ENCODE results near the gene CHPT1.

The CHPT1 gene

GRCh38 chr12:101769865-101770264, 72.4 kb downstream of the CHPT1 start:
- Histone ChIP-seq H3K4me2 (ENCODE audit: low read depth, low read length, poor library complexity, severe bottlenecking) (no peak overlapping the region), H3K9me2 (replicated peaks; ENCODE audit: insufficient read depth, low read length) (no peaks in the 10 kb centered on the region), H3K4me3 (ENCODE audit: insufficient read depth, low read length, poor library complexity, severe bottlenecking) (no peak overlapping the region), H3K36me3 (ENCODE audit: low read length) (no peaks in the 10 kb centered on the region), H3K9ac (ENCODE audit: low read length) (no peak overlapping the region), H4K20me1 (ENCODE audit: low read depth, low read length) (no peaks in the 10 kb centered on the region), H3F3A (ENCODE audit: insufficient read depth) (peaks cover 19% of the 10 kb centered on the region), H3K27me3 (ENCODE audit: low read length) (no peaks in the 10 kb centered on the region), H2AFZ (ENCODE audit: low read depth, low read length, severe bottlenecking) (no peak overlapping the region), H3K79me2 (ENCODE audit: insufficient read depth, low read length) (no peaks in the 10 kb centered on the region), H3K9me3 (ENCODE audit: insufficient read depth, low read length) (no peaks in the 10 kb centered on the region), H3K27ac (ENCODE audit: low read depth, low read length) (no peak overlapping the region)
- TF ChIP-seq EZH2phosphoT487 (conservative IDR thresholded peaks at IDR 0.05; ENCODE audit: low read length) (no peak), CTCF (IDR thresholded peaks at IDR 0.05; ENCODE audit: insufficient read depth, low read length, poor library complexity, severe bottlenecking) (no peak)

- Histone ChIP-seq H3K9me3 (ENCODE audit: insufficient read depth, low read length) (no peaks in the 10 kb centered on the region), H3K27ac (ENCODE audit: low read depth, low read length) (peak overlapping the region; percentile 80), H3K4me2 (ENCODE audit: low read depth, low read length, poor library complexity, severe bottlenecking) (peak overlapping the region; percentile 42), H3K4me3 (ENCODE audit: insufficient read depth, low read length, poor library complexity, severe bottlenecking) (no peak overlapping the region), H4K20me1 (ENCODE audit: low read depth, low read length) (no peaks in the 10 kb centered on the region), H3F3A (ENCODE audit: insufficient read depth) (peaks cover 19% of the 10 kb centered on the region), H3K9ac (ENCODE audit: low read length) (peak overlapping the region; percentile 5; the same call in 1 of the 2 replicates), H3K9me2 (replicated peaks; ENCODE audit: insufficient read depth, low read length) (no peaks in the 10 kb centered on the region), H2AFZ (ENCODE audit: low read depth, low read length, severe bottlenecking) (no peak overlapping the region), H3K79me2 (ENCODE audit: insufficient read depth, low read length) (no peaks in the 10 kb centered on the region), H3K27me3 (ENCODE audit: low read length) (no peaks in the 10 kb centered on the region), H3K36me3 (ENCODE audit: low read length) (no peaks in the 10 kb centered on the region)
- TF ChIP-seq EZH2phosphoT487 (conservative IDR thresholded peaks at IDR 0.05; ENCODE audit: low read length) (no peak), CTCF (IDR thresholded peaks at IDR 0.05; ENCODE audit: insufficient read depth, low read length, poor library complexity, severe bottlenecking) (no peak)
These were observed 74.8 kb downstream of the CHPT1 start for GRCh38 chr12:101772012-101772775.

- Histone ChIP-seq H2AFZ (ENCODE audit: low read depth, low read length, severe bottlenecking) (no peak overlapping the region), H4K20me1 (ENCODE audit: low read depth, low read length) (no peaks in the 10 kb centered on the region), H3K4me2 (ENCODE audit: low read depth, low read length, poor library complexity, severe bottlenecking) (peak overlapping the region; percentile 42), H3K9ac (ENCODE audit: low read length) (no peak overlapping the region), H3K27me3 (ENCODE audit: low read length) (no peaks in the 10 kb centered on the region), H3K27ac (ENCODE audit: low read depth, low read length) (peak overlapping the region; percentile 80; the same call in 1 of the 2 replicates), H3K79me2 (ENCODE audit: insufficient read depth, low read length) (no peaks in the 10 kb centered on the region), H3K9me3 (ENCODE audit: insufficient read depth, low read length) (no peaks in the 10 kb centered on the region), H3K9me2 (replicated peaks; ENCODE audit: insufficient read depth, low read length) (no peaks in the 10 kb centered on the region), H3K36me3 (ENCODE audit: low read length) (no peaks in the 10 kb centered on the region), H3K4me3 (ENCODE audit: insufficient read depth, low read length, poor library complexity, severe bottlenecking) (no peak overlapping the region), H3F3A (ENCODE audit: insufficient read depth) (peaks cover 19% of the 10 kb centered on the region)
- TF ChIP-seq EZH2phosphoT487 (conservative IDR thresholded peaks at IDR 0.05; ENCODE audit: low read length) (no peak), CTCF (IDR thresholded peaks at IDR 0.05; ENCODE audit: insufficient read depth, low read length, poor library complexity, severe bottlenecking) (peak; percentile 83)
These were observed 76.3 kb downstream of the CHPT1 start for GRCh38 chr12:101773650-101774162.

Measured in SU-DHL-6 (cell line).